K562 (cell line): ENCODE measurements around the gene PRKCE. TPM values are rescaled to one million over a fixed set of nuclear protein-coding genes. Genes with fewer than 3 reads are reported as not detected.

Experiments
- HES1 ChIP-seq: fragments of 450-650 bp; IDR thresholded peaks from 2 replicates; pipeline ENCODE4 v1.6.1; 2016; ENCODE audit warnings: low read depth, mild to moderate bottlenecking, moderate library complexity
- JUNB ChIP-seq: fragments of 450-650 bp; formaldehyde crosslinking; conservative IDR thresholded peaks from 2 replicates; pipeline ENCODE4 v1.4.0; 2020; ENCODE audit warnings: mild to moderate bottlenecking
- KDM4B ChIP-seq, 2 experiments: fragments of 450-650 bp in 1 of 2; sonication (generic) in 1 of 2; IDR thresholded peaks; 2 replicates each; pipeline ENCODE4 v1.6.1; 2016 to 2017; ENCODE audit warnings: borderline replicate concordance in 2 of 2, antibody characterized with exemption in 1 of 2, low read depth in 1 of 2, mild to moderate bottlenecking in 1 of 2
- MCM2 ChIP-seq: fragments of 450-650 bp; IDR thresholded peaks from 2 replicates; pipeline ENCODE4 v1.6.1; 2017; ENCODE audit warnings: low read depth, mild to moderate bottlenecking
- POLR2AphosphoS5 ChIP-seq: IDR thresholded peaks from 2 replicates; pipeline ENCODE4 v1.6.1; 2011; ENCODE audit warnings: mild to moderate bottlenecking, low read depth, low read length, moderate library complexity; ENCODE audit not compliant: control insufficient read depth, insufficient read depth
- PRDM10 ChIP-seq: fragments of 450-650 bp; IDR thresholded peaks from 2 replicates; pipeline ENCODE4 v1.6.1; 2018; ENCODE audit not compliant: partially characterized antibody
- SMC3 ChIP-seq: conservative IDR thresholded peaks from 2 replicates; pipeline ENCODE4 v1.6.1; 2011; ENCODE audit warnings: low read depth, low read length, improper control_type of control experiment; ENCODE audit not compliant: insufficient read depth
- SRF ChIP-seq, 2 experiments: fragments of 250-450, 450-650 bp in 1 of 2; sonication (Bioruptor Pico) in 1 of 2; sonication (generic) in 1 of 2; formaldehyde crosslinking; IDR thresholded peaks; 2 replicates each; pipeline versions ENCODE4 v1.5.0 to v1.5.1; 2020 to 2022; ENCODE audit warnings: mild to moderate bottlenecking in 1 of 2, missing genetic modification reagents in 1 of 2
- TFAM ChIP-seq: fragments of 250-450 bp; sonication (Bioruptor Pico); conservative IDR thresholded peaks from 2 replicates; pipeline ENCODE4 v1.5.0; 2021; ENCODE audit warnings: mild to moderate bottlenecking, moderate library complexity
- ZNF197 ChIP-seq: fragments of 200-800 bp; sonication (Bioruptor generic); IDR thresholded peaks from 2 replicates; pipeline ENCODE4 v1.6.1; 2016; ENCODE audit warnings: low read depth, missing genetic modification characterization, missing compliant biosample characterization
- polyA plus RNA-seq, 8 experiments: library from polyadenylated mRNA; depleted of rRNA in 4 of 8; stranded (reverse) in 5 of 8; unstranded in 3 of 8; fragments of >200 nt; fragmentation: Nextera tagmentation in 2 of 8; fragmentation: Illumina TruSeq in 1 of 8; extraction: Ambion mirVana in 2 of 8; extraction: Trizol in 1 of 8; gene quantifications; 2 replicates each; pipeline versions ENCODE4 v1.2.1 to v1.2.3, GENCODE V29; 2011 to 2014; ENCODE audit warnings: inconsistent platforms in 1 of 8, missing spikeins in 1 of 8
- total RNA-seq, 7 experiments: library from RNA; depleted of rRNA in 6 of 7; stranded (reverse); fragments of >200 nt in 6 of 7; fragmentation: Illumina TruSeq in 2 of 7; extraction: Trizol in 2 of 7; gene quantifications; 2 replicates each; pipeline versions ENCODE4 v1.2.1 to v1.2.3, GENCODE V29; 2011 to 2021; ENCODE audit warnings: low replicate concordance in 1 of 7

PRKCE gene
- total and polyA plus RNA-seq, 9 of the 15 experiments (the other 6 are each of a cell fraction or from before 2014, with no cell fraction given) = 0.06 to 1.0 (median 0.22) TPM; not detected in 1

DNA sequence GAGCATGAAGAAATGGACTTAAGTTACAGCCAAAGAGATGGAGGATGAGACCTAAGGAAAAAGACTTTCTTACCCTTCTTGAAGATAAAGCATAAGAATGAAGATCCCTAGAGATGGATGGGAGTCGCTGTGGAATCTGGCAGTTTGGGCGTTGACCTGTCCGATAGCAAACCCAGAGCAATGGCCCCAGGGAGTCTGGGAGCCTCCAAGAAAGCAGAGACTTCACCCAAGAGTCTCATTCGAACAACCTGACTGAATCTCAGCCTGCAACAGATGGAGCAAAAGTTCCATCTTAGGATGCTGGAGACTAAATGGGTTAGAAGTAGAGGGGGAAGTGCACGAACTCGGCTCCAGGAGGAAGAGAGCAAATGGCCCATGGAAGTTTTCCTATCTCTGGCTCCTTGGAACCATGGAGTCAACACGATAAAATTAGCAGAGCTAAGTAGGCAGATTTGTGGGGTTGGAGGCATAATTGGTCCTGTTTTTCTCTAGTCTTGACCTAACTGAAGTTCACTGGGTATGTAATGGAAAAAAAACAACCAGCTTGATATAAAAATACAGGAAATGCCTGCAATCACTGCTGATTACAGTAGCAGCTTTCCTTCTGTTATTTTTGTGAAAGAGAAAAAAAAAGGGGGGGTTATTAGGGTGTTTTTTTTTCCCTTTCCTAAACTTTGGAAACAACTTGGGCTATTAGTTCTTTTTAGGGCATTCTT lies 467.3 kb downstream of the PRKCE start (continued):
- TF ChIP-seq PRDM10 = no peak
- no peak for TF ChIP-seq TFAM
- no peak for TF ChIP-seq SMC3
- no peak for TF ChIP-seq KDM4B (IDR thresholded peaks at IDR 0.05; ENCODE audit: borderline replicate concordance in 2 of 2, low read depth in 1 of 2)
- no peak for TF ChIP-seq HES1
- no peak for TF ChIP-seq JUNB (CRISPR knock-in tag)
- TF ChIP-seq SRF (CRISPR knock-in tag; IDR thresholded peaks at IDR 0.05) = no peak
- no peak for TF ChIP-seq POLR2AphosphoS5
- TF ChIP-seq ZNF197 (CRISPR knock-in tag) = no peak
- no peak for TF ChIP-seq MCM2
- TF ChIP-seq, all 486 proteins: peak for 0
